GM19238 (cell line): ENCODE data around the gene KDM4E.
"Not testable (repeated sequence)": the region's sequence is repeated elsewhere in the genome, so short reads cannot be mapped to it uniquely, and the experiment has no call there.

Experiments
- DNase-seq: peaks from one replicate; pipeline ENCODE4 v3.0.0; 2011; ENCODE audit warnings: low spot score; ENCODE audit not compliant: insufficient read length

Gene KDM4E

DNA sequence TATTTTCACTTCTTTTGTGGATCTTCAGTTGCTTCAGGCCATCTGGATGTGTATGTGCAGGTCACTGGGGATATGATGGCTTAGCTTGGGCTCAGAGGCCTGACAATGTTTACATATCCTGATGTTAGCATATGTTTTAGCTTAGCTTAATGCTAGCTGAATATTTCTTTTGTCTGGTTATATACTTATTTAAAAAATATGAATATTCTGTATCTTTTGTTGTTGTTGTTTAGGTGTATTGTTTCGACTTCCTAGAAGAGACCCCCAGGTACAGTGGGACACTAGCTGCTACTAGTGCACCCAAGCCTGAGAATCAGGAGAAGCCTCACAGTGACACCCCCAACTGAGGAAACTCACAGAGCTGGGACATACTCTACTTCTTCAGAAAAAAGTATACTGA, at the start of gene KDM4E:
TSS of gene KDM4E (plus strand) at position 301 of the 400 bp plus-strand sequence. CDS start 300 bp downstream, outside the sequence.
- DNase-seq = no peak

DNA sequence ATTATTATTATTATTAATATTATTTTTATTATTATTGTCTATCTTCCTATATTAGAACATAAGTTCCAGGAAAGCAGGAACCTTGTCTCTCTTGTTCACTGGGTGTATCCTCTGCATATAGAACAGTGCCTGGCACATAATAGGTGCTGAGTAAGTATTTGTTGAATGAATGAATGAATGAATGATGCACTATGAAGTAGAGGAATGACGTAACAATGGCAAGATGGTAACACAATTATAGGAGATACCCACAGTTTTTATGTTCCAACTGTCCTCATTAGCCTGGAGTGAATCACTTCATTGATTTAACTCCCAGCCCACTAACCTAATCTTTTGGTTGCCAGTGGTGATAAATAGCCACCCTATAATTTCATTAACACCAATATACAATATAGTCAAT, 49.5 kb upstream of the KDM4E start:
- DNase-seq = no peak

DNA sequence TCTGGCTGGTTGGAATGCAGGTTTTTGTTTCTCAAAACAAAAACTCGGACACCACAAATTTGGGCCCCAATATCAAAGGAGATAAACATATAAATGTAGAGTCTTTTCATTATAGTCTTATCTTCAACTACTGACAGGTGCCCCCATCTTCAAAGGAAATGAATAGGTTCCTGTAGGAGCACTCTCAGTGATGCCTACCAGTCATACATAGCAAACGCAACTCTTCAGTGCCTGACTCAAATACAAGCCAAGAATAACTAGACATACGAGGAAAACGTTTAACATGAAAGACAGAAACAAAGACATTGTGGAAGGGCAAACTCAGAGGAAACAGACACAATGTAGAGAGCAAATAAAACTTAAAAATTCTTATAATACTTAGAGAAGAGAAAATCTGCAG, 37.7 kb upstream of the KDM4E start:
- DNase-seq = no peak

DNA sequence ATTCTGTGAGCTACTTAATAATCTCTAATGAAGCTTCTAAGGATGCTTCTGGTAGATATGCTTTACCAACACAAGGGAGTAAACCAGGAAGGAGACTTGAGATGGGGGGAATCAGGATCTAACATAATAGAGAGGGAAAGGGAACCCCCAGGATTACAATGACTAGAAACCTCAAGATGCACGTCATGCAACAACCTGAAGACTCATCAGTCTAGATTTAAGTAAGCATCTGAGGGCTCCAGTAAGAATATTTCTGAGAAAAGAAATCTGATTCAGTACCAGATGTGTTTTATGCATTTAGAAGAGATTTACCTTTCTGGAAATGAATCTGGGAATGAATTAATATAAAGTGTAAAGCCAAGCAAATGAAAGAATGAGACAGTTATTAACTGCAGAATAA, 36.3 kb upstream of the KDM4E start:
- no peak for DNase-seq

GRCh38 chr11:94993400-94993943, 31.6 kb upstream of the KDM4E start:
- DNase-seq = no peak

GRCh38 chr11:94997437-94997836, 27.6 kb upstream of the KDM4E start:
- DNase-seq = no peak

GRCh38 chr11:94998285-94998684, 26.8 kb upstream of the KDM4E start:
- DNase-seq = no peak

DNA sequence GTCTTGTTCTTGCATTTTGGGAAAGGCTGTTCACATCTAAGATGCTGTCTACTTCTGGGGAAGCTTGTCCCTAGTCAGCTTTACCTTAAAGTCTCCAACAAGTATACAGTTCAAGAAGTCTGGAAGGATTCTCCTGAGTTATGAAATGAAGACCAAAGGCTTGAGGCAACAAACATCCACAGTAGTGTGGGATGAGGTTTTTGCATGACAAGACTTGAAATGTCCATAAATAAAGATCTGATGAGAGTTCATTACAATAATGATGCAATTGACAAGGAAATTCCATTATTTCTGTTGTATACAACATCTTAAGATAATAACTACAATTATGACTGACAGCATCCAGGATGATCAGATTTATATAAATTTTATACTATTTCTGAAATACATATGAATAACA, 21.3 kb upstream of the KDM4E start:
- no peak for DNase-seq

DNA sequence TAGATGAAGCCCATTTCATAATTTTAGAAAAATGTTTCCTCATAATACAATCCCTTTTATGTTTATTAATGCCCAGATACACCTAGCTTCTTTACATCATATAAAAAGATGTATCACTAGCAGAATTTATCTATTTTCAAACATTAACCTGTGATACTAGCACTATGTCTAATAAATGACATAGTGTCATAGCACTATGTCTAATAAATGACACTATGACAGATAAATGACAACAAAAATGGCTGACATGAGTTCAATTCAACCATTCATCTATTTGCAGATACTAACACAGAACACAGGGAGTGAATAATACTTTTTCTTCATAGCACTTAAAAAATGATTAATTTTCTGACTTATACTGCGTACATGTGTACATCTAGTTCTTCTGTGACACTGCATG, 19.4 kb upstream of the KDM4E start:
- no peak for DNase-seq

- DNase-seq = no peak
Measured at GRCh38 chr11:95011376-95011775, 13.7 kb upstream of the KDM4E start.

DNA sequence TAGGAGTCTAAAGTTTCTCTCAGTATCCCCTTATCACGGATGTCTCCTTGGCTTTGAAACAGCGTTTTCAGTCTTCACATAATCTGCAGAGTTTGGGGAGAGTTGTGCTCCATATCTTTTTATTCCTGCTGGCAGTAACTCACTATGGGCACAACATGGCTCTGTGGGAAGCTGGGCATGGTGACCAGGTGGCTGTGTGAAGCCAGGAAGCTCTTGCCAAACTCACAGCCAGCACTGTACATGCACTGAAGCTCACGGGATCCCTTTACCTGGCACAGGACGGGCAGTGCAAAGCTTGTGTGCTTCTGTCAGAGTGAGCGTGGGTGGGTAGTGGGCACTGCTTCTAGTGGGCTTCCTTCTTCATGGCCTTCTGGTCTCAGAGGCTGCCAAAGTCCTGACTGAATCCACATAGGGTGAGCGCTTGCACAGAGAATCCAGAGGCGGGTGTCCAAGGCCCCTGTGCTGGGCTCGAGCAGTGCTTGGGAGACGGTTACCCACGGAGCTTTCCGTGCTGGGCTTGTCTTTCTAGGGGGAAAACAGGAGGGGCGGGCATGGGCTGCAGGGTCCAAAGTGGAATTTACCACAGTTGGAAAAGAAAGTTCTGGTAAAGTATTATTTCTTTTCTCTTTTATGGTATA, 10.8 kb upstream of the KDM4E start:
- DNase-seq = no peak

DNA sequence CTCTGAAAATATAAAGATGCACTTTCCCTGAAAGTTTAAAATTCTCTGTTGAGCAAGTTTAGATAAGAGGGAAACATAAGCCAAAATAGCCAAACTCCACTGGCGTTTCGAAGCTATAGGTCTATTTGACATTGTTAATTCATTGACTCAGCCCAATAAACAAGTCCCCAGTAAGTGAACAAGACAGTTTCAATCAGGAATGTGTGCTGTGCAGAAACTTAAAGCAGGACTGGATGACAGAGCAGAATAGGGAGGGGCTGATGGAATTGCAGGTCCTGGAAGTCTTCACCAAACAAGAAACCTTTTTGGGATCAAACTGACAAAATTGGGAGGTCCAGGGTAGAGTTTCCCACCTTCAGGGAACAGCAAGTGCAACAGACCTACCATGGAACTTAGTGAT, 8.9 kb upstream of the KDM4E start:
- no peak for DNase-seq

DNA sequence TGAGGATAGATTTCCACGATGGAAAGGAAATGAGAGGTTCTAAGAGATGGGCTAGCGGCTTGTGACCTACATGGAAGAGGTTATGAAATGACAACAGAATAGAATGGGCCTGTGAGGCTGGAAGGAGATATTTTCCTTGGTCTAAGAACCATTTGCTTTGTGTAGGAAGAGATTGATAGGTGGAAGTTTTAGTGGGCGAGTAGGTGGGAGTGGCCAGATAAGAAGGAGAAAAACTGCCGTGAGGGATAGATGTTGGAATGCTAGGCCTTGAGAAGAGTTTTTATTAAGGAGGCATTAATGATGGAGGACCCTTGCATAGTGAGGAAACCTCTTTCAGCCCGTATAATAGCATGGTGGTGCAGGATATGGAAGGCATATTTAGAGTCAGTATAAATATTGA, 3.6 kb upstream of the KDM4E start:
- DNase-seq = not testable (repeated sequence)

- DNase-seq = not testable (repeated sequence)
Measured at GRCh38 chr11:95025594-95025993, 536 bp downstream of the KDM4E start.

GRCh38 chr11:95028357-95028756, 3.3 kb downstream of the KDM4E start:
- no peak for DNase-seq

DNA sequence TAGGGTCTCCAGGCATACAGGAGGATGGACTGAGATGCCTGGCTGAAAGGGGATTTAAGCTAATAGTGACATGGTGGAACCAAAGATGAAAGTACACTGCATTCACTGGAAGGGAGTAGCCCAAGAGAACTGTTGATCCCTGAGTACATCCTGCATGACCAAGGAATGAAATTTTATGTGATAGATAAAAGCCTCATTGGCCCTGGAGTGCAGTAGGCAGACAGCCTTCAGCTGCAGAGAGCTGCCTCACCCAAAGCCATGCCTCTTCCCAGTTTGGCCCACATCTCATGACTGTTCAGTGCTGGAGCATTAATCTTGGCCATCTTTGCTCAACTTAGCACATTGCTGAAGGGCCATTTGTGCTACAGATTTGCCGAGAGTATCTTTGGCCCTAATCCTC, 8.0 kb downstream of the KDM4E start:
- no peak for DNase-seq

- DNase-seq = no peak
Measured at GRCh38 chr11:95035316-95035715, 10.3 kb downstream of the KDM4E start.

DNA sequence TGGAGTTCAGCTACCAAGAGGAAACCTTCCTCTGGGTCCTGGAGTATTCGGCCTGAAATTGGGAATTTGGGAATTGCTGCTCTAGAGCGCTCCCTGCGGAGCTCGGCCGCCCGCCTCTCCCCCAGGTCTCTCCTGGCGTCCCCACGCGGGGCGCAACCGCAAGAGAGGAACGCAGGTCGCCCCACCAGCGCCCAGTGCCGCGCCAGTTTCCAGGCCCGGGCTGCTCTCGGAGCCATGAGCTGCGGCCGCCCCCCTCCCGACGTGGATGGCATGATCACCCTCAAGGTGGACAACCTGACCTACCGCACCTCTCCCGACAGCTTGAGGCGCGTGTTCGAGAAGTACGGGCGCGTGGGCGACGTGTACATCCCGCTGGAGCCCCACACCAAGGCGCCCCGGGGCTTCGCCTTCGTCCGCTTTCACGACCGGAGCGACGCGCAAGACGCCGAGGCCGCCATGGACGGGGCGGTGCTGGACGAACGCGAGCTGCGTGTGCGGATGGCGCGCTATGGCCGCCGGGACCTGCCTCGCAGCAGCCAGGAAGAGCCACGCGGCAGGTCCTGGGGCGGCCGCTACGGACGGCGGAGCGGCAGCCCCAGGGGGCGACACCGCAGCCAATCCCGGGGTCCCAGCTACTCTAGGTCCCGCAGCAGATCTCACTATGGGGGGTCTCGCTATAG, 12.4 kb downstream of the KDM4E start:
- not testable (repeated sequence) for DNase-seq

DNA sequence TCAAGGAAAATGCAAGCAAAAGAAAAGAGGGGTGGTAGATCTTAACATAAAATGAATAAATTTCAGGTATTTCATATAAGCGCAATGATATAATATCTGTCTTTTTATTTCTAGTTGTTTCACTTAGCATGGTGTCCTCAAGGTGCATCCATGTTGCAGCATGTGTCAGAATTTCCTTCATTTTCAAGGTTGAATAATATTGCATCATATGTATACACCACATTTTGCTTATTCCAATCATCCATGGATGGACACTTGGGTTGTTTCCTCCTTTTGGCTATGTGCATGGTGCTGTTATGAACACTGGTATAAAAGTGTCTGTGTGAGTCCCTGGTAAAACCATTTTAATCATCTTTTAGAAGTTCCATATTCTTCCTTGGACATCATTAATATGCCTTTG, 17.2 kb downstream of the KDM4E start:
- DNase-seq = no peak

- DNase-seq = no peak
Measured at GRCh38 chr11:95042906-95043305, 17.8 kb downstream of the KDM4E start.

- no peak for DNase-seq
Measured at GRCh38 chr11:95044010-95044409, 19.0 kb downstream of the KDM4E start.

- DNase-seq = no peak
Measured at GRCh38 chr11:95045812-95046211, 20.8 kb downstream of the KDM4E start.

GRCh38 chr11:95049122-95049521, 24.1 kb downstream of the KDM4E start, which contains the start of gene KDM4F:
KDM4F (plus strand) TSS chr11:95049422.
- not testable (repeated sequence) for DNase-seq
